HepG2 (cell line): ENCODE results near the gene CREG2. TPM values are rescaled to one million over a fixed set of nuclear protein-coding genes. Genes with fewer than 3 reads are reported as not detected.

Experiments used
- ATAC-seq: fragments of 200-7000 bp; cut with Tn5 transposase; 3 replicates; pipeline ENCODE4 v1.9.1; 2020; ENCODE audit warnings: mild to moderate bottlenecking, moderate library complexity
- BruUV-seq: library from RNA; stranded (reverse); fragments of 400-500 nt; replicated peaks from 2 replicates; lab custom pipeline; 2021; lab: Mats Ljungman, UMichigan
- CTCF ChIA-PET: fragments of 300-600 bp; formaldehyde crosslinking; extraction: SDS; loops from one replicate; lab custom pipeline; 2021; ENCODE audit warnings: low total read pairs, inconsistent platforms, low intra/inter-chr PET ratio; lab: Yijun Ruan, JAX
- POLR2A ChIA-PET: fragments of 350-600 bp; sonication (Branson Sonifier 250); formaldehyde crosslinking; loops from one replicate; lab custom pipeline; 2020; ENCODE audit warnings: antibody characterized with exemption, inconsistent platforms; lab: Yijun Ruan, JAX
- DNase-seq: peaks from one replicate; pipeline ENCODE4 v3.0.0-alpha.2; 2015; ENCODE audit warnings: low spot score
- FAIRE-seq: peaks from 3 replicates; lab custom pipeline; 2011; peaks lifted over from hg19 to GRCh38; lab: Jason Lieb, UNC
- H2AFZ ChIP-seq: one replicate; pipeline ENCODE4 v1.6.1; 2011; ENCODE audit warnings: low read length, inconsistent platforms
- H3K27ac ChIP-seq: fragments of 300-600 bp; 3 replicates; pipeline ENCODE4 v1.8.0; 2011; ENCODE audit warnings: mixed run types, mild to moderate bottlenecking, mixed read lengths, low read length, inconsistent platforms; ENCODE audit not compliant: insufficient read depth; ENCODE audit errors: extremely low read length
- H3K27me3 ChIP-seq, 2 experiments: fragments of 200-600 bp in 1 of 2; 2 replicates in 1 of 2; 3 replicates in 1 of 2; pipeline versions ENCODE4 v1.6.0 to v1.8.0; 2011; ENCODE audit warnings: low read length in 2 of 2, mild to moderate bottlenecking in 2 of 2, moderate library complexity in 2 of 2, inconsistent platforms in 1 of 2; ENCODE audit not compliant: insufficient read depth in 2 of 2, control insufficient read depth in 1 of 2
- H3K36me3 ChIP-seq, 2 experiments: fragments of 200-600 bp in 1 of 2; replicated peaks in 1 of 2; 2 replicates in 1 of 2; 3 replicates in 1 of 2; pipeline versions ENCODE4 v1.5.1 to v1.8.0; 2011; ENCODE audit warnings: low read length in 2 of 2, inconsistent platforms in 1 of 2; ENCODE audit not compliant: insufficient read depth in 2 of 2, control insufficient read depth in 1 of 2
- H3K4me1 ChIP-seq: 2 replicates; pipeline ENCODE4 v1.5.1; 2012; ENCODE audit warnings: low read length, inconsistent platforms; ENCODE audit not compliant: insufficient read depth
- H3K4me2 ChIP-seq: 2 replicates; pipeline ENCODE4 v1.6.0; 2011; ENCODE audit warnings: low read depth, low read length, inconsistent platforms
- H3K4me3 ChIP-seq, 3 experiments: fragments of 200-600 bp in 1 of 3; sonication (generic), shearing (Covaris generic) in 1 of 3; replicated peaks in 1 of 3; 2 replicates each; pipeline ENCODE4 v1.5.1; 2011 to 2016; ENCODE audit warnings: low read length in 3 of 3, inconsistent platforms in 2 of 3, low read depth in 2 of 3, mild to moderate bottlenecking in 2 of 3, control low read depth in 1 of 3, mixed read lengths in 1 of 3; ENCODE audit not compliant: insufficient read depth in 1 of 3
- H3K79me2 ChIP-seq: one replicate; pipeline ENCODE4 v1.6.1; 2011; ENCODE audit warnings: low read length, inconsistent platforms; ENCODE audit not compliant: insufficient read depth
- H3K9ac ChIP-seq: 2 replicates; pipeline ENCODE4 v1.6.0; 2011; ENCODE audit warnings: mild to moderate bottlenecking, low read depth, low read length, inconsistent platforms; ENCODE audit not compliant: insufficient read depth
- H3K9me3 ChIP-seq: 2 replicates; pipeline ENCODE4 v1.5.1; 2012; ENCODE audit warnings: mild to moderate bottlenecking, low read length
- H4K20me1 ChIP-seq: 2 replicates; pipeline ENCODE4 v1.6.0; 2011; ENCODE audit warnings: inconsistent platforms, mild to moderate bottlenecking, low read length, moderate library complexity; ENCODE audit not compliant: insufficient read depth
- HIC2 ChIP-seq: sonication (generic); formaldehyde crosslinking; IDR thresholded peaks from 2 replicates; pipeline ENCODE4 v1.9.0; 2022; ENCODE audit warnings: low read depth, missing genetic modification reagents
- KDM2A ChIP-seq: sonication (generic); formaldehyde crosslinking; IDR thresholded peaks from 2 replicates; pipeline ENCODE4 v1.4.0; 2020; ENCODE audit warnings: low read depth, missing genetic modification reagents, borderline replicate concordance
- MTA3 ChIP-seq: sonication (generic); formaldehyde crosslinking; IDR thresholded peaks from 2 replicates; pipeline ENCODE4 v1.4.0; 2020; ENCODE audit warnings: missing genetic modification reagents
- NFE2L1 ChIP-seq: sonication (generic); formaldehyde crosslinking; IDR thresholded peaks from 2 replicates; pipeline ENCODE4 v1.4.0; 2020; ENCODE audit warnings: missing genetic modification reagents, mild to moderate bottlenecking, borderline replicate concordance
- PCBP1 ChIP-seq: fragments of 200-400 bp; formaldehyde crosslinking; IDR thresholded peaks from 2 replicates; pipeline ENCODE4 v1.6.1; 2017; ENCODE audit warnings: mild to moderate bottlenecking, low read depth, low read length, borderline replicate concordance
- SYNCRIP ChIP-seq: fragments of 200-400 bp; formaldehyde crosslinking; IDR thresholded peaks from 2 replicates; pipeline ENCODE4 v1.6.1; 2018; ENCODE audit warnings: mild to moderate bottlenecking, low read depth, low read length; ENCODE audit not compliant: insufficient read depth
- ZNF17 ChIP-seq: sonication (generic); formaldehyde crosslinking; IDR thresholded peaks from 2 replicates; pipeline ENCODE4 v1.5.0; 2020; ENCODE audit warnings: mild to moderate bottlenecking, missing genetic modification reagents
- ZNF468 ChIP-seq: sonication (generic); formaldehyde crosslinking; IDR thresholded peaks from 2 replicates; pipeline ENCODE4 v1.8.0; 2022; ENCODE audit warnings: mild to moderate bottlenecking, moderate library complexity, missing genetic modification reagents
- ZNF883 ChIP-seq: sonication (generic); formaldehyde crosslinking; IDR thresholded peaks from 2 replicates; pipeline ENCODE4 v1.5.1; 2020; ENCODE audit warnings: mild to moderate bottlenecking, missing genetic modification reagents; ENCODE audit errors: not compliant biosample characterization
- WGBS: methylation state at CpG from one replicate; pipeline ENCODE4 v1.1.6; 2017; ENCODE audit warnings: low lambda C conversion rate; 5-methylcytosine and 5-hydroxymethylcytosine counted together
- in situ Hi-C: cut with HindIII; loops from 2 replicates; pipeline ENCODE4 v1.10.0; 2017; ENCODE audit warnings: low pct_unique_long_range_greater_than_20kb; ENCODE audit not compliant: extremely low pct_ligation_motif_present
- intact Hi-C: fragments of 100-400 bp; cut with micrococcal nuclease; formaldehyde crosslinking; loops from one replicate; pipeline ENCODE4 v1.10.0; 2022; ENCODE audit not compliant: unreplicated experiment
- polyA plus RNA-seq, 8 experiments: library from polyadenylated mRNA; depleted of rRNA in 3 of 8; stranded (reverse) in 7 of 8; unstranded in 1 of 8; fragments of >200 nt; fragmentation: Illumina TruSeq in 4 of 8; extraction: Trizol in 4 of 8; gene quantifications; 2 replicates each; pipeline versions ENCODE4 v1.2.1 to v1.2.3, GENCODE V29; 2011 to 2016; ENCODE audit warnings: low read depth in 4 of 8, missing spikeins in 1 of 8, mixed read lengths in 1 of 8; ENCODE audit not compliant: insufficient read depth in 1 of 8
- total RNA-seq, 5 experiments: library from RNA; depleted of rRNA; stranded (reverse); fragments of >200 nt; fragmentation: Illumina TruSeq; extraction: Trizol; gene quantifications; 2 replicates each; pipeline ENCODE4 v1.2.3, GENCODE V29; 2016; ENCODE audit warnings: low read depth in 1 of 5

Gene CREG2
- total and polyA plus RNA-seq, 2 of the 13 experiments (the other 11 are each of a cell fraction or from before 2014, with no cell fraction given) = 0.18 to 0.26 TPM

DNA sequence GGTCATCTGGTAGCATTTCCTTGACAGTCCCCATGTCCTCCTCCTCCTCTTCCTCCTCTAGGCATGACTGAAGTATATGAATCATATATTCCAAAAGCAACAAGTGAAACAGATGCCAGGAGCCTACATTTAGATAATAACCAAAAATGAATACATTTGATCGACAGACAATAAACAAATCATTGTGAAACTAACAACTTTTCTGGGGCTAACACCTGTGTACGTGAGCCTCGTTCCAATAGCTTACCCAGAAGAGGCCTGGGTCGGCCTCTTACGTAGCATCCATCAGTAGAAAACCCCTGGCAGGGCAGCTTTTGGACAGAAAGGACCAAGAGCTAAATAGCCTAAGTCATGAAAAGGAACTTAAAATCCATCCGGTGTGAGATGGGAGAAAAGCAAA is 15.3 kb upstream of the CREG2 start:
- H3K4me1 ChIP-seq = peaks cover 6% of the 10 kb centered on the region; the same call in 1 of the 2 replicates
- in situ Hi-C loops = no loop called here
- no peak for DNase-seq
- POLR2A ChIA-PET = no interaction called here
- H2AFZ ChIP-seq = no peak overlapping the region
- no peaks in the 10 kb centered on the region for H3K36me3 ChIP-seq
- no peak overlapping the region for H3K27ac ChIP-seq
- H4K20me1 ChIP-seq = no peaks in the 10 kb centered on the region
- H3K9me3 ChIP-seq = no peaks in the 10 kb centered on the region
- H3K27me3 ChIP-seq = peaks cover 1 to 63% of the 10 kb centered on the region in 2 experiments; a peak in 4 of 5 replicates
- H3K4me3 ChIP-seq = no peak overlapping the region
- FAIRE-seq = no peak
- no peaks in the 10 kb centered on the region for H3K79me2 ChIP-seq
- no peak overlapping the region for H3K9ac ChIP-seq
- no peak overlapping the region for H3K4me2 ChIP-seq
- BruUV-seq = no TSS peak
- no peak for TF ChIP-seq NFE2L1 (CRISPR knock-in tag)
- TF ChIP-seq MTA3 (CRISPR knock-in tag) = no peak
- no peak for TF ChIP-seq SYNCRIP
- TF ChIP-seq PCBP1 = no peak
- TF ChIP-seq ZNF17 (CRISPR knock-in tag) = no peak
- TF ChIP-seq KDM2A (CRISPR knock-in tag) = no peak
- TF ChIP-seq ZNF883 (CRISPR knock-in tag) = no peak
- no peak for TF ChIP-seq ZNF468 (CRISPR knock-in tag)
- TF ChIP-seq HIC2 (CRISPR knock-in tag) = no peak
- intact Hi-C loops = no loop called here
- 56% methylated on average over 6 of the region's 6 CpGs for WGBS
- no peak for ATAC-seq
- CTCF ChIA-PET = no interaction called here
